ENCODE measurements around the gene ANXA3.

Gene ANXA3

DNA sequence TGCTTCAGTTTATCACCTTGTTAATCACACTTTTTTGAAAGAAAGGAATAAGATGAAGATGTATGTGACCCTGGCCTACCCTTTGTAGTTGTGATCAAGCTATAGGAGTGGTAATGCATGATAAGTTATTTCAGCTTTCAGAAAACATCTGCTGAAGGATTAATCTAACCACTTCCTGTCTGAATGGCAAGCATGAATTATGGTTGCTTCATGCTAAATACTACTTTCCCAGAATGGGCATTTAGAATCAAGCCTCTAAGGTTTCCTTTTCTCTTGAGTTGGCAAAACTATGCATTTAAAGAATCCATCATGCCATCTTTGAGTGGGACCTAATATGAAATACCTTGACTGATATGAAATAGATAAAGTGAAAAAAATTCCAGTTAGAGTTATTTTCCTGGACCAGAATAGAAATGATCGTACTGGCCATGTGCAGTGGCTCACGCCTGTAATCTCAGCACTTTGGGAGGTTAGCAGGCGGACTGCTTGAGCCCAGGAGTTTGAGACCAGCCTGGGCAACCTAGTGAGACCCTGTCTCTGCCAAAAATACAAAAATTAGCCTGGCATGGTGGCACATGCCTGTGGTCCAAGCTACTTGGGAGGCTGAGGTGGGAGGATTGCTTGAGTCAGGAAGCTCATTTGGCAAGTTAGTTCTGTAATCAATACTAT is 59.1 kb downstream of the ANXA3 start:
- TF ChIP-seq CTCF (IDR thresholded peaks at IDR 0.05; ENCODE audit: control insufficient read depth, extremely low read depth, insufficient read depth) = no peak
- H3K4me3 ChIP-seq (ENCODE audit: low read depth, low read length) = no peak overlapping the region
- DNase-seq (ENCODE audit: low read depth) = no peak

GRCh38 chr4:78611215-78611558 is 59.6 kb downstream of the ANXA3 start:
- no peak overlapping the region for H3K4me3 ChIP-seq (ENCODE audit: low read depth, low read length)
- no peak for DNase-seq (ENCODE audit: low read depth)
- TF ChIP-seq CTCF (IDR thresholded peaks at IDR 0.05; ENCODE audit: control insufficient read depth, extremely low read depth, insufficient read depth) = no peak

DNA sequence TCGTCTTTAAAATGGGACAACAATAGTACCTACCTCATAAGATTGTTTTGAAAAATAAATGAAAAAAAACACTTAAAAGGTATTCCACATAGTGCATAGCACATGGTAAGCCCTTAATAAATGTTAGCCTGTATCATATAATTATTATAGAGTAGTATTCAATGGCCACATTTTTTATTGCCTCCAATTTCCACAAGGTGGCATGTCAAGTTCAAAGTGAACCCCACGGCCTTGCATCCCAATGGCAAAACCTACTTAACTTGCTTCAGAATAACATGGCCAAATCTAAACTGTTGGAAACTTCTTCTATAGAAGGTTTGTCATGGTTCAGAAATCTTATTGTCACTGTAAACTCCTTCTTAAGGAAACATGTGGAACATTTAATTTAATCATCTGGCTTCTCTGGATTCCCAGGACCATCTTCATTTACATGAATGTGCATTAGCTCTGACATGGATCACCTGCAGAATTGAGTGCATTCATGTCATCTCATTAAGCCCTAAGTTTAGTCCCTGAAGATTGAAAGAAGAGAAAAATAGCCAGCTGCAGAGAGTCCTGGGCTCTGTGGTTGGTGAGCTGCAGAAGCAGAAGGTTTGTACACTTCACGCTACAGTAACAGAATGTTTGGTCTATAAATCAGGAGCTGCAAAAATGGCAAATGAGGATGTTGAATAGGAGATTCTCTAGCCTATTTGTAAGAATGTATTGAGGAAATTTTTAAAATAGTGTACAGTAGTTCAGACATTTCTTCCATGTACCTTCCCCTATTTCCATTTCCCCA is 61.0 kb downstream of the ANXA3 start:
- peak; percentile 31 for DNase-seq (ENCODE audit: low read depth)
- no peak overlapping the region for H3K4me3 ChIP-seq (ENCODE audit: low read depth, low read length)
- TF ChIP-seq CTCF (IDR thresholded peaks at IDR 0.05; ENCODE audit: control insufficient read depth, extremely low read depth, insufficient read depth) = peak; percentile 58

- TF ChIP-seq CTCF (IDR thresholded peaks at IDR 0.05; ENCODE audit: control insufficient read depth, extremely low read depth, insufficient read depth) = no peak
- no peak for DNase-seq (ENCODE audit: low read depth)
- no peak overlapping the region for H3K4me3 ChIP-seq (ENCODE audit: low read depth, low read length)
Observed at GRCh38 chr4:78613522-78614321, 62.2 kb downstream of the ANXA3 start.

GRCh38 chr4:78616046-78616498 is 64.5 kb downstream of the ANXA3 start:
- H3K4me3 ChIP-seq (ENCODE audit: low read depth, low read length) = no peak overlapping the region
- DNase-seq (ENCODE audit: low read depth) = no peak
- TF ChIP-seq CTCF (IDR thresholded peaks at IDR 0.05; ENCODE audit: control insufficient read depth, extremely low read depth, insufficient read depth) = no peak

- H3K4me3 ChIP-seq (ENCODE audit: low read depth, low read length) = no peak overlapping the region
- DNase-seq (ENCODE audit: low read depth) = no peak
- no peak for TF ChIP-seq CTCF (IDR thresholded peaks at IDR 0.05; ENCODE audit: control insufficient read depth, extremely low read depth, insufficient read depth)
Observed at GRCh38 chr4:78618436-78618835, 66.9 kb downstream of the ANXA3 start.
